ENCODE measurements around the gene FGF22. TPM values are rescaled to one million over a fixed set of nuclear protein-coding genes. Genes with fewer than 3 reads are reported as not detected.
A peak's percentile ranks its signal among the peaks of the same experiment; 100 is the strongest.

Gene FGF22
- polyA plus RNA-seq, 1 donor from 2014 or later, result 0.48 TPM

GRCh38 chr19:629961-630714 is 9.5 kb upstream of the FGF22 start:
- no peaks in the 10 kb centered on the region for H3K36me3 ChIP-seq (ENCODE audit: insufficient read depth, low read length)
- no peak overlapping the region for H3K4me3 ChIP-seq (ENCODE audit: low read length)
- H3K79me2 ChIP-seq (replicated peaks; ENCODE audit: insufficient read depth, low read length), result peaks cover 8% of the 10 kb centered on the region
- H2AFZ ChIP-seq (ENCODE audit: low read depth, low read length), result no peak overlapping the region
- H4K20me1 ChIP-seq (ENCODE audit: insufficient read depth), result no peaks in the 10 kb centered on the region
- no peak for TF ChIP-seq SMC3 (conservative IDR thresholded peaks at IDR 0.05; ENCODE audit: poor library complexity)
- no peaks in the 10 kb centered on the region for H3K9me2 ChIP-seq (ENCODE audit: insufficient read depth, low read length)
- H3K4me2 ChIP-seq (ENCODE audit: low read length), result no peak overlapping the region
- H3F3A ChIP-seq (ENCODE audit: insufficient read depth, low read length, poor library complexity, severe bottlenecking), result no peaks in the 10 kb centered on the region
- no peak overlapping the region for H3K27ac ChIP-seq (ENCODE audit: low read length)
- H3K27me3 ChIP-seq (ENCODE audit: insufficient read depth, low read depth, low read length), result no peaks in the 10 kb centered on the region
- no peaks in the 10 kb centered on the region for H3K9me3 ChIP-seq (ENCODE audit: low read length)
- no peak overlapping the region for H3K9ac ChIP-seq (ENCODE audit: low read length)

DNA sequence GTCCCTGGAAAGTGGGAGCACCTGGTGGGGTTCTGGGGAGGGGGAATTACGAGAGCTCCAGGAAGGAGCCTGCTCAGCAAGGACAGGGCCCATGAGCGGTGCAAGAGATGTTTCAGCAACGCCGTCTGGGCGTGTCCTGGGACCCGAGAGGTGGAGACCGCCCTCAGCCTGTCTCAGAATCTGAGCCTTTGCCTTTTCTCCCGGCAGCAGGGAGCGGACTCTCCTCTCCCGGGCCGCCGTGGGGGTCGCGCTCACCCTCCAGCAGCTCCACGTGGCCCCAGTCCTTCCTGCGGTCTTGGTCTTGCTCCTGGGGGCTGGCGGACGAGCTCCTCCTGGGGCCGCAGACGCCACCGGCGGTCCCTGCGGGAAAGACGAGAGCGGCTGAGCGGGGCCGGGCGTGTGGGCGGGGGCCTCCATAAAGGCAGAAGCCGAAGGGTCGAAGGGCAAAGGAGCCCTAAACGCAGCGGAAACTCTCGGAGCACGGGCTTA is 7.1 kb upstream of the FGF22 start:
- H3K4me3 ChIP-seq (ENCODE audit: low read length), result peak overlapping the region; percentile 92
- H3F3A ChIP-seq (ENCODE audit: insufficient read depth, low read length, poor library complexity, severe bottlenecking), result no peaks in the 10 kb centered on the region
- peaks cover 8% of the 10 kb centered on the region for H3K79me2 ChIP-seq (replicated peaks; ENCODE audit: insufficient read depth, low read length)
- TF ChIP-seq CTCF (IDR thresholded peaks at IDR 0.05; ENCODE audit: poor library complexity, severe bottlenecking) (no peak), RAD21 (conservative IDR thresholded peaks at IDR 0.05) (no peak), TAF1 (IDR thresholded peaks at IDR 0.05; ENCODE audit: low read depth) (no peak), MXI1 (conservative IDR thresholded peaks at IDR 0.05; ENCODE audit: poor library complexity, severe bottlenecking) (no peak), EP300 (conservative IDR thresholded peaks at IDR 0.05; ENCODE audit: poor library complexity, severe bottlenecking) (no peak), EZH2 (IDR thresholded peaks at IDR 0.05; ENCODE audit: borderline replicate concordance, insufficient read depth, low read length, poor library complexity, severe bottlenecking) (no peak), POLR2AphosphoS5 (IDR thresholded peaks at IDR 0.05) (no peak), SMC3 (conservative IDR thresholded peaks at IDR 0.05; ENCODE audit: poor library complexity) (no peak)
- TF ChIP-seq, protein P1, sequence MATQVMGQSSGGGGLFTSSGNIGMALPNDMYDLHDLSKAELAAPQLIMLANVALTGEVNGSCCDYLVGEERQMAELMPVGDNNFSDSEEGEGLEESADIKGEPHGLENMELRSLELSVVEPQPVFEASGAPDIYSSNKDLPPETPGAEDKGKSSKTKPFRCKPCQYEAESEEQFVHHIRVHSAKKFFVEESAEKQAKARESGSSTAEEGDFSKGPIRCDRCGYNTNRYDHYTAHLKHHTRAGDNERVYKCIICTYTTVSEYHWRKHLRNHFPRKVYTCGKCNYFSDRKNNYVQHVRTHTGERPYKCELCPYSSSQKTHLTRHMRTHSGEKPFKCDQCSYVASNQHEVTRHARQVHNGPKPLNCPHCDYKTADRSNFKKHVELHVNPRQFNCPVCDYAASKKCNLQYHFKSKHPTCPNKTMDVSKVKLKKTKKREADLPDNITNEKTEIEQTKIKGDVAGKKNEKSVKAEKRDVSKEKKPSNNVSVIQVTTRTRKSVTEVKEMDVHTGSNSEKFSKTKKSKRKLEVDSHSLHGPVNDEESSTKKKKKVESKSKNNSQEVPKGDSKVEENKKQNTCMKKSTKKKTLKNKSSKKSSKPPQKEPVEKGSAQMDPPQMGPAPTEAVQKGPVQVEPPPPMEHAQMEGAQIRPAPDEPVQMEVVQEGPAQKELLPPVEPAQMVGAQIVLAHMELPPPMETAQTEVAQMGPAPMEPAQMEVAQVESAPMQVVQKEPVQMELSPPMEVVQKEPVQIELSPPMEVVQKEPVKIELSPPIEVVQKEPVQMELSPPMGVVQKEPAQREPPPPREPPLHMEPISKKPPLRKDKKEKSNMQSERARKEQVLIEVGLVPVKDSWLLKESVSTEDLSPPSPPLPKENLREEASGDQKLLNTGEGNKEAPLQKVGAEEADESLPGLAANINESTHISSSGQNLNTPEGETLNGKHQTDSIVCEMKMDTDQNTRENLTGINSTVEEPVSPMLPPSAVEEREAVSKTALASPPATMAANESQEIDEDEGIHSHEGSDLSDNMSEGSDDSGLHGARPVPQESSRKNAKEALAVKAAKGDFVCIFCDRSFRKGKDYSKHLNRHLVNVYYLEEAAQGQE (IDR thresholded peaks at IDR 0.05; ENCODE audit: borderline replicate concordance), result no peak
- H3K27me3 ChIP-seq (ENCODE audit: insufficient read depth, low read depth, low read length), result no peaks in the 10 kb centered on the region
- no peaks in the 10 kb centered on the region for H3K9me2 ChIP-seq (ENCODE audit: insufficient read depth, low read length)
- H3K9ac ChIP-seq (ENCODE audit: low read length), result peak overlapping the region; percentile 64
- no peak overlapping the region for H3K27ac ChIP-seq (ENCODE audit: low read length)
- no peak overlapping the region for H2AFZ ChIP-seq (ENCODE audit: low read depth, low read length)
- H4K20me1 ChIP-seq (ENCODE audit: insufficient read depth), result no peaks in the 10 kb centered on the region
- H3K36me3 ChIP-seq (ENCODE audit: insufficient read depth, low read length), result no peaks in the 10 kb centered on the region
- H3K4me2 ChIP-seq (ENCODE audit: low read length), result peak overlapping the region; percentile 76
- no peaks in the 10 kb centered on the region for H3K9me3 ChIP-seq (ENCODE audit: low read length)
